Hepatocyte (in vitro differentiated cells): ENCODE data around the gene TENM4. TPM values are rescaled to one million over a fixed set of nuclear protein-coding genes. Genes with fewer than 3 reads are reported as not detected.

Source experiments
- DNase-seq: peaks from one replicate; pipeline ENCODE4 v3.0.0-alpha.2; 2016; ENCODE audit warnings: low spot score
- H2AFZ ChIP-seq: fragments of 200-600 bp; sonication (generic); 2 replicates; pipeline ENCODE4 v1.6.0; 2016; ENCODE audit warnings: antibody characterized with exemption, mild to moderate bottlenecking
- H3K27ac ChIP-seq: fragments of 200-600 bp; sonication (generic); 2 replicates; pipeline ENCODE4 v1.5.1; 2016; ENCODE audit warnings: mild to moderate bottlenecking
- H3K27me3 ChIP-seq: fragments of 200-600 bp; sonication (generic); 2 replicates; pipeline ENCODE4 v1.6.1; 2016
- H3K36me3 ChIP-seq: fragments of 200-600 bp; sonication (generic); replicated peaks from 2 replicates; pipeline ENCODE4 v1.5.1; 2016; ENCODE audit warnings: low read depth; ENCODE audit not compliant: insufficient read depth
- H3K4me1 ChIP-seq: fragments of 200-600 bp; sonication (generic); 2 replicates; pipeline ENCODE4 v1.5.1; 2016; ENCODE audit warnings: mild to moderate bottlenecking, moderate library complexity; ENCODE audit not compliant: insufficient read depth
- H3K4me2 ChIP-seq: fragments of 200-600 bp; sonication (generic); 2 replicates; pipeline ENCODE4 v1.6.0; 2016
- H3K4me3 ChIP-seq: fragments of 200-600 bp; sonication (generic); 2 replicates; pipeline ENCODE4 v1.5.1; 2016; ENCODE audit warnings: mild to moderate bottlenecking
- H3K79me2 ChIP-seq: fragments of 200-600 bp; sonication (generic); 2 replicates; pipeline ENCODE4 v1.6.0; 2017; ENCODE audit warnings: mild to moderate bottlenecking
- H3K9me2 ChIP-seq: fragments of 200-600 bp; sonication (generic); replicated peaks from 2 replicates; pipeline ENCODE4 v1.6.0; 2017; ENCODE audit warnings: mild to moderate bottlenecking; ENCODE audit not compliant: insufficient read depth
- H3K9me3 ChIP-seq: fragments of 200-600 bp; sonication (generic); 2 replicates; pipeline ENCODE4 v1.5.1; 2016; ENCODE audit warnings: low read depth, mild to moderate bottlenecking
- H4K20me1 ChIP-seq: fragments of 200-600 bp; sonication (generic); 2 replicates; pipeline ENCODE4 v1.6.0; 2016; ENCODE audit warnings: mild to moderate bottlenecking; ENCODE audit not compliant: insufficient read depth, poor library complexity, severe bottlenecking
- CTCF ChIP-seq: fragments of 200-600 bp; sonication (generic); IDR thresholded peaks from 2 replicates; pipeline ENCODE4 v1.5.1; 2016; ENCODE audit warnings: antibody characterized with exemption, mild to moderate bottlenecking; ENCODE audit not compliant: poor library complexity
- EZH2 ChIP-seq: fragments of 200-600 bp; sonication (generic); IDR thresholded peaks from 2 replicates; pipeline ENCODE4 v1.6.1; 2016; ENCODE audit warnings: antibody characterized with exemption, mild to moderate bottlenecking, borderline replicate concordance
- EZH2phosphoT487 ChIP-seq: fragments of 200-600 bp; sonication (generic); IDR thresholded peaks from one replicate; pipeline ENCODE4 v1.6.1; 2018; ENCODE audit warnings: antibody characterized with exemption, mild to moderate bottlenecking, low read depth, moderate library complexity; ENCODE audit not compliant: unreplicated experiment, severe bottlenecking
- WGBS: methylation state at CpG from one replicate; pipeline ENCODE4 v1.1.6; 2016; ENCODE audit warnings: low lambda C conversion rate; ENCODE audit errors: missing lambda C conversion rate; 5-methylcytosine and 5-hydroxymethylcytosine counted together
- polyA plus RNA-seq: library from polyadenylated mRNA; unstranded; fragments of >200 nt; fragmentation: Nextera tagmentation; extraction: Ambion mirVana; gene quantifications from 2 replicates; pipeline ENCODE4 v1.2.1, GENCODE V29; 2016
- total RNA-seq: library from RNA; depleted of rRNA; stranded (reverse); fragments of >200 nt; gene quantifications from 2 replicates; pipeline ENCODE4 v1.2.3, GENCODE V29; 2014

Gene TENM4
- total RNA-seq: 10.8 and 18.4 TPM in 2 replicates
- polyA plus RNA-seq: 17.8 and 18.7 TPM in 2 replicates

DNA sequence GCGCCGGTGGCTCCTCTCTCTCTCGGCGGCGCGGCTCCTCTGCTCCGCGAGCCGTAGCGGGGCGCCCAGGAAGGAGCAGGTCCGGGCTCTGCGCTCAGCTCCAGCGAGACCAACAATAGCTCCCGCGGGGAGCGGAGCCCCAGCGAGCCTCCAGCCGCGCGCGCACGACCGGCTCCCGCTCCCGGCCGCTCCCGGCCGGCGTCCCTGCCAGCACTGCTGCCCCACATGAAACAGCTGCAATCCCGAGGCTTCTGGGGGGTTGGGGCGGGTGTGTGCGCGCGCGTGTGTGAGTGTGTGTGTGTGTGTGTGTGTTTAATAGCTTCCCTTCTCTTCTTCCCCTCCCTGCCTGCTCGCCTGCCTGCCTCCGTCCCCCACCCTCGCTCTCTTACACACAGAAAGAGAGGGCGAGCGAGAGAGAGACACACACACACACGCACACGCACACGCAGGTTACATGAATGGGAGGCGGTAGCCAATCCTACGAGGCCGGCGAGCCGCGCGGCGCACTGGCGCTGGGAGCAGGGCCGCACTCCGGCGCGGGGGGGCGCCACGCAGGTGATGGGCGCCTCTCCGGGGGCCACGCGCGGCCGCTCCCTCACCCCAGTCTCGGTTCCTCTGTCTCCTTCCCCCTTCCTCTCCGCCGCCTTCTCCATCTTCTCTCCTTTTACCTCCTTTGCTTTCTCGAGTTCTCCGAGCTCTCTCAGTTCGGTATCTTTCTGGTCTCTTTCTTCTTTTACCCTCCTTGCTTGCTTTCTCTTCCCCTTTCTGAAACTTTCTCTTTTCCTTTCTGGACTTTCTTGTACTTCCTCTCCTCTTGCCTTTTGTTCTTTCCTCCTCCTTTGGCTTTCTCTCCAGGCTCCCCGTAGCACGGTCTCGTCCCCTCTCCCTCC, at the start of gene TENM4:
TENM4 (minus strand) TSS at position 460 of the 890 bp plus-strand sequence. CDS start 371,086 bp downstream, outside the sequence.
- under 1% methylated on average over 64 of the region's 74 CpGs for WGBS
- Histone ChIP-seq H3K79me2 (peaks cover 23% of the 10 kb centered on the region), H3K9me2 (no peaks in the 10 kb centered on the region), H2AFZ (peak within 1 kb of the TSS; percentile 84), H4K20me1 (peaks cover 3% of the 10 kb centered on the region), H3K4me2 (peak within 1 kb of the TSS; percentile 97), H3K4me1 (peaks cover 12% of the 10 kb centered on the region), H3K9me3 (no peaks in the 10 kb centered on the region), H3K27me3 (peaks cover 48% of the 10 kb centered on the region), H3K27ac (peak within 1 kb of the TSS; percentile 81), H3K4me3 (peak within 1 kb of the TSS; percentile 75), H3K36me3 (no peaks in the 10 kb centered on the region)
- DNase-seq: peak; percentile 91
- peak; percentile 48 for TF ChIP-seq CTCF
- no peak for TF ChIP-seq EZH2
- TF ChIP-seq EZH2phosphoT487: no peak

GRCh38 chr11:79488286-79488685, 47.5 kb upstream of the TENM4 start:
- H3K36me3 ChIP-seq: no peaks in the 10 kb centered on the region
- TF ChIP-seq EZH2 (no peak), EZH2phosphoT487 (no peak), CTCF (no peak)
- no peaks in the 10 kb centered on the region for H3K9me3 ChIP-seq
- no peaks in the 10 kb centered on the region for H3K4me1 ChIP-seq
- WGBS: 89% methylated on average over 4 of the region's 4 CpGs
- H2AFZ ChIP-seq: no peak overlapping the region
- no peaks in the 10 kb centered on the region for H4K20me1 ChIP-seq
- DNase-seq: no peak
- no peaks in the 10 kb centered on the region for H3K79me2 ChIP-seq
- no peaks in the 10 kb centered on the region for H3K27me3 ChIP-seq
- no peaks in the 10 kb centered on the region for H3K9me2 ChIP-seq
- H3K27ac ChIP-seq: no peak overlapping the region
- H3K4me2 ChIP-seq: no peak overlapping the region
- H3K4me3 ChIP-seq: no peak overlapping the region

GRCh38 chr11:79487412-79487811, 46.6 kb upstream of the TENM4 start:
- Histone ChIP-seq H3K27ac (no peak overlapping the region), H2AFZ (no peak overlapping the region), H3K9me3 (no peaks in the 10 kb centered on the region), H4K20me1 (no peaks in the 10 kb centered on the region), H3K27me3 (no peaks in the 10 kb centered on the region), H3K4me1 (no peaks in the 10 kb centered on the region), H3K4me2 (no peak overlapping the region), H3K79me2 (no peaks in the 10 kb centered on the region), H3K36me3 (no peaks in the 10 kb centered on the region), H3K4me3 (no peak overlapping the region), H3K9me2 (no peaks in the 10 kb centered on the region)
- TF ChIP-seq EZH2: no peak
- no peak for TF ChIP-seq EZH2phosphoT487
- no peak for TF ChIP-seq CTCF
- no peak for DNase-seq
- 92% methylated on average over 2 of the region's 2 CpGs for WGBS
